OCI-LY7 (cell line): ENCODE data around the gene KBTBD8.

Experiments used
- CTCF ChIP-seq: fragments of 200-600 bp; sonication (generic); conservative IDR thresholded peaks from 2 replicates; pipeline ENCODE4 v1.5.1; 2014; ENCODE audit warnings: mild to moderate bottlenecking, antibody characterized with exemption, low read length, moderate library complexity, mixed read lengths
- EZH2phosphoT487 ChIP-seq: fragments of 200-600 bp; sonication (generic); IDR thresholded peaks from 2 replicates; pipeline ENCODE4 v1.6.1; 2018; ENCODE audit warnings: low read depth, borderline replicate concordance, mild to moderate bottlenecking, mixed run types, antibody characterized with exemption, low read length, moderate library complexity, mixed read lengths

GRCh38 chr3:67018105-67018788 lies 20.1 kb downstream of the KBTBD8 start:
- no peak for TF ChIP-seq CTCF
- TF ChIP-seq EZH2phosphoT487, result no peak
